Medulla oblongata (tissue), 1 donor: ENCODE results near the gene EPPIN.
"Not testable (repeated sequence)": the region's sequence is repeated elsewhere in the genome, so short reads cannot be mapped to it uniquely, and the experiment has no call there.

Source experiments
- DNase-seq: peaks from one replicate; pipeline ENCODE4 v3.0.0-alpha.2; 2015; ENCODE audit errors: extremely low spot score

EPPIN gene

GRCh38 chr20:45547206-45547770, at the start of gene EPPIN:
EPPIN (minus strand) TSS chr20:45547401; CDS start chr20:45547357, 44 bp downstream.
- DNase-seq = no peak

DNA sequence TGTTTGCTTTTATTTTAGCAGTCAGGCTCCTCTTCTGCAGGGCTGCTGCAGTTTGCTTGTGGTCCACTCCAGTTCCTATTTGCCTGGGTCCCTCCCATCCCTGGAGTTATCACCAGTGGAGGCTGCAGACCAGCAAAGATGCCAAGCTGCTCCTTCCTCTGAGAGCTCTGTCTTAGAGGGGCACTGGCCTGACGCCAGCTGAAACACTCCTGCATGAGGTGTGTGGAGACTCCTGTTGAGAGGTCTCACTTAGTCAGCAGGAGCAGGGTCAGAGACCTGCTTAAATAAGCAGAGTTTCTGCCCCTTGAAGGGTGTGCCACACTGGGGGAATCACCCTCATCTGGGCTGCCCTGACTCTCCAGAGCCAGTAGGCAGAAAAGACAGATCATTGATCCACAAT, 48.0 kb upstream of the EPPIN start:
- no peak for DNase-seq

GRCh38 chr20:45593498-45593897, 46.3 kb upstream of the EPPIN start:
- no peak for DNase-seq

GRCh38 chr20:45592574-45593189, 45.5 kb upstream of the EPPIN start:
- peak; percentile 18 for DNase-seq

GRCh38 chr20:45589725-45590124, 42.5 kb upstream of the EPPIN start:
- DNase-seq = no peak

GRCh38 chr20:45588800-45589199, 41.6 kb upstream of the EPPIN start:
- DNase-seq = no peak

DNA sequence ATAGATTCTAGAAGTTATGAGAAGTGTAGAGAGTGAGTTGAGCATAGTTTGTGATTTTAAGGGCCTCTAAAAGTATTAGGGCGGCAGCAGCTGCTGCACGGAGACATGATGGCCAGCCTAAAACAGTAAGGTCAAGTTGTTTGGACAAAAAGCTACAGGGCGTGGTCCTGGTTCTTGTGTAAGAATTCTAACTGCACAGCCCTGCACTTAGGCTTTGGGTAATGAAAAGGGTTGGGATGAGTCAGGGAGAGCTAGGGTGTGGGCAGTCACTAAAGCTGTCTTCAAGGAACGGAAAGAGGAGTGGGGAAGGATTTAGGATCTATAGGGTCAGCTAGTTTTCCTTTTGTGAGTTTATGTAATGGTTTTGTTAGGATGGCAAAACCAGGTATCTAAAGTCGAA, 38.8 kb upstream of the EPPIN start:
- not testable (repeated sequence) for DNase-seq

- DNase-seq = not testable (repeated sequence)
These were observed 37.1 kb upstream of the EPPIN start for GRCh38 chr20:45584294-45584693.

- DNase-seq = no peak
These were observed 36.3 kb upstream of the EPPIN start for GRCh38 chr20:45583502-45583901.

- DNase-seq = no peak
These were observed 34.5 kb upstream of the EPPIN start for GRCh38 chr20:45581702-45582101.

DNA sequence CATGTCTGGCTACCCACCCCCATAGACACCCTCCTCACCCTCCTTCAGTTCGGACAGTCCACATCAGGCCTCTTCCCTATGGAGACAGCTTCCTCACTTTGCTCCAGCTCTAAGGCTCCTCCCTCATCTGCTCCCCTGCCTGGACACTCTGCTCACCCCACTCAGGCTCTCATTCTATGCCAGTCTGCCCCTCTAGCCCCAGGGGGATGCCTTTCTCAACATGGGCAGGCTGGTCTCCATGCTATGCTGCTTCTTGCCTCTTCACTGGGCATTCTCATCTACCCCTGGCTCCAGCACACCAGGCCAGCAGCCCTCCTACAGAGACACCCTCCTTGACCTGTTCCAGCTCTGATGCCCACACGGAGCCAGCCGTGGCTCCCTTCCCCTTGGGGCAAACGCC, 32.0 kb upstream of the EPPIN start, which contains the start of gene WFDC8:
WFDC8 (minus strand) TSS at position 101 of the 400 bp plus-strand sequence; CDS start at position 64, 37 bp downstream.
- no peak for DNase-seq

- no peak for DNase-seq
These were observed 31.0 kb upstream of the EPPIN start for GRCh38 chr20:45578231-45578630.

DNA sequence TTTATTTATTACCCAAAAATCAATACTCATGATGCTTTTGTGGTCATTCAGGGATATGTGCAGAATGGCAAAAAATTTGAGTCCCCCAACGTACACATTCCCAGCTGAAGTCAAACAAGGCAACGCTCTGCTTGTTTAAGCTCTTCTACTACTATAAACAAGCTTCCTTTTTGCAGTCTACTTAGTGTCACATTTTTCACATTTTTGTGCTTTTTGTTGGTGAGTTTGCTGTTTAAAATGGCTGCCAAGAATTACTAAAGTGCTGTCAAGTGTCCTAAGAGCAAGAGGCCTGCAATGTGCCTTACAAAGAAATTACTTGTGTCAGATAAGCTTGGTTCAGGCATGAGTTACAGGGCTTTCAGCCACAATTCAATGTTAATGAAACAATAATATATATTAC, 29.8 kb upstream of the EPPIN start:
- DNase-seq = no peak

DNA sequence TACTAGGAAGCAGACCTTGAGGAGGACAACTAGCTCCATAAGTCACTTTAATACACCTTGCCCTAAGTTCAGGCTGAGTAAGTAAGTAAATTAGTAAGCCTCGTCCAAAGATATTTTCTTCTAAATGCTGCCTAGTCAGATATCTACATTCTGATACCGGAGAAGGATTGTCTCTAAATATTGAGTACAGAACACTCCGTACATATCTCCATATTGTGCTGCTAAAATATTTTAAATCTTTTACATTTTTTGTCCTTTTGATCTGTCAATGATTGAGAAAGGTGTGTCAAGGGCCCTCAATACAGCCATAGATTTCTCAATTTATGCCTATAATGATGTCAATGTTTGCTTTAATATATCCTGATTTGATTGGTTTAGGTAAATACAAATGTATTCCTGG, 28.7 kb upstream of the EPPIN start:
- no peak for DNase-seq

GRCh38 chr20:45569650-45570049, 22.4 kb upstream of the EPPIN start:
- not testable (repeated sequence) for DNase-seq

DNA sequence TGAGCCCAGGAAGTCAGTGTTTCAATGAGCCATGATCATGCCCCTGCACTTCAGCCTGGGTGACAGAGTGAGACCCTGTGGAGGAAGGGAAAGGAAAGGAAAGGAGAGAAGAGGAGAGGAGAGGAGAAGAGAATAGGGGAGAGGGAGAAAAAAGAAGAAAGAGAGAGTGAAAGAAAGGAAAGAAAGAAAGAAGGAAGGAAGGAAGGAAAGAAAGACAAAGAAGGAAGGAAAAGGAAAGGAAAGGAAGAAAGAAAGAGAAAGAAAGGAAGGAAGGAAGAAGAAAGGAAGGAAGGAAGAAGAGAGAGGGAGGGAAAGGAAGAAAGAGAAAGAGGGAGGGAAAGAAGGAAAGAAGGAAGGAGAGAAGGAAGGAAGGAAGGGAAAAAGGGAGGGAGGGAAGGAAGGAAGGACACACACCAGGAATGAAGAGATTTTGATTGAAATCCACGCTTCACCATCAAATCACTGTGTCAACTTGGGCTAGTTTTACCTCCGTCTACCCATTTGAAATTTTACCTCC, 17.6 kb upstream of the EPPIN start:
- DNase-seq = no peak

DNA sequence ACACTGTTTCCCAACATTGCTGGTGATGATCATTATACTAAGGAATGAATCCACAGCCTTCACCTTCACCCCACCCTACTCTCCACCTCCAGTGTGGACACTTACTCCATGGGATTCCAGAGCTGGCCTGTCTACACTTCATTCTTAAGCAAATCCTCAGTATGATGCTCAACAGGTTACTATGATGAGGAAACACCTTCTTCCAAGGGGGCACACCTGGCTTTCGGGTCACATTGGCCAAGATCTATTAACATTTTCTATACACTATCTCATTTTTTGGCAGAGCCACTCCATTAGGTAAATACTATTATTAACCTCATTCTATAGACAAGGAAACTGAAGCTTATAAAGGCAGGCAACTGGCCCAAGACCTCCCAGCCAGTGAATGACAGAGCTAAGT, 8.0 kb upstream of the EPPIN start:
- no peak for DNase-seq

- DNase-seq = no peak
These were observed 5.3 kb upstream of the EPPIN start for GRCh38 chr20:45552456-45552855.

DNA sequence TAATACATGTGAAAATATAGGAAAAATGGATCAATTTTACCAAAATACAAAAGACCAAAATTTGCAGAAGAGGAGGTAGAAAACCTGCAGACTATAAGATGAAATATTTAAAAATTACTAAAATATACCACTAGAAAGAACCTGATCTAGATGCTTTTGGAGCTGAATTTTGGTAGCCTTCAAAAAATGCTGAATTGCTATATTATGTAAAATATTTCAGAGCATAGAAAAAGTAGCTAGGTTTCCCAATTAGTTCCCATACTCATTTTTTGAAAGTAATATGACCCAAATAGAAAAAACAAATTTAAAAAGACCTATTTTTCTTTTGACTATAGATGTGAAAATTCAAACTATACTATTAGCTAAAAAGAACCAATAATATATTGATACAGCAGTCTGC, 3.6 kb upstream of the EPPIN start:
- no peak for DNase-seq

- no peak for DNase-seq
These were observed 1.2 kb upstream of the EPPIN start for GRCh38 chr20:45548410-45548809.

- peak; percentile 38 for DNase-seq
These were observed 1.3 kb downstream of the EPPIN start for GRCh38 chr20:45545754-45546453.

DNA sequence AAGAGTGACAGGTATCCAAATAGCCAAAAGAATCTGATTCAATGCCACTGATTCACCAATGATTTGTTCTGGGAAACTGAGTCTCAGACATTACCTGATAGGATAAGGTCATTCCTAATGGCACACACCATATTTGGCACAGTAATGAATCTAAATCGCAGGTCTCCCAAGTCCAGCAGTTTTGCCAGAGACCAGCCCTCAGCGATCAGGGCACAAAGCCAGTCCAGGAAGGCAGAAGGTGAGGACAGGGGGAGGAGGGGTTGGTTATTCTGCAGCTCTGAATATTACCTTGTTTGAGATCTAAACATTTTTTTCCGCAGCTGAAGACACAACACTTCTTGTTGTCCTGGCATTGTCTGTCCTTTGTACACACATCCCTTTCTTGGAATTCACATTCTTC, 1.9 kb downstream of the EPPIN start:
- no peak for DNase-seq

GRCh38 chr20:45539382-45539781, 7.8 kb downstream of the EPPIN start, which contains the start of gene WFDC6:
WFDC6 (minus strand) TSS chr20:45539482; CDS start chr20:45539407, 75 bp downstream.
- no peak for DNase-seq
